ENCODE data around the gene FAM83B.
"Not testable (repeated sequence)": the region's sequence is repeated elsewhere in the genome, so short reads cannot be mapped to it uniquely, and the experiment has no call there.

FAM83B gene

GRCh38 chr6:54817236-54817635 is 29.3 kb upstream of the FAM83B start:
- no peak for FAIRE-seq
- DNase-seq (ENCODE audit: insufficient read length, low spot score), result no peak
- TF ChIP-seq TAF1 (IDR thresholded peaks at IDR 0.05; ENCODE audit: low read depth, low read length), result no peak
- TF ChIP-seq PAX5 (IDR thresholded peaks at IDR 0.05; ENCODE audit: insufficient read depth, low read length, severe bottlenecking), result no peak
- no peak for TF ChIP-seq SPI1 (IDR thresholded peaks at IDR 0.05; ENCODE audit: low read depth, low read length)
- no peak for TF ChIP-seq POLR2A (IDR thresholded peaks at IDR 0.05; ENCODE audit: low read depth, low read length)
- no peak for TF ChIP-seq POLR2AphosphoS5 (IDR thresholded peaks at IDR 0.05; ENCODE audit: low read depth, low read length)
- no peak for TF ChIP-seq POU2F2 (IDR thresholded peaks at IDR 0.05; ENCODE audit: low read depth, low read length)

- FAIRE-seq, result no peak
Measured at GRCh38 chr6:54817834-54818233, 28.7 kb upstream of the FAM83B start.

GRCh38 chr6:54824225-54824624 is 22.3 kb upstream of the FAM83B start:
- FAIRE-seq; DNase-seq (ENCODE audit: insufficient read length, low spot score): not testable (repeated sequence)

More at GRCh38 chr6:54817834-54818233, 28.7 kb upstream of the FAM83B start:
- DNase-seq (ENCODE audit: insufficient read length, low spot score), result no peak
- TF ChIP-seq POLR2AphosphoS5 (IDR thresholded peaks at IDR 0.05; ENCODE audit: low read depth, low read length), result no peak
- no peak for TF ChIP-seq SPI1 (IDR thresholded peaks at IDR 0.05; ENCODE audit: low read depth, low read length)
- no peak for TF ChIP-seq TAF1 (IDR thresholded peaks at IDR 0.05; ENCODE audit: low read depth, low read length)
- no peak for TF ChIP-seq POU2F2 (IDR thresholded peaks at IDR 0.05; ENCODE audit: low read depth, low read length)
- no peak for TF ChIP-seq PAX5 (IDR thresholded peaks at IDR 0.05; ENCODE audit: insufficient read depth, low read length, severe bottlenecking)
- no peak for TF ChIP-seq POLR2A (IDR thresholded peaks at IDR 0.05; ENCODE audit: low read depth, low read length)

GRCh38 chr6:54827010-54827409 is 19.6 kb upstream of the FAM83B start:
- no peak for FAIRE-seq
- DNase-seq (ENCODE audit: insufficient read length, low spot score), result no peak
- TF ChIP-seq POLR2AphosphoS5 (IDR thresholded peaks at IDR 0.05; ENCODE audit: low read depth, low read length) (no peak), POLR2A (IDR thresholded peaks at IDR 0.05; ENCODE audit: low read depth, low read length) (no peak), TAF1 (IDR thresholded peaks at IDR 0.05; ENCODE audit: low read depth, low read length) (no peak), PAX5 (IDR thresholded peaks at IDR 0.05; ENCODE audit: insufficient read depth, low read length, severe bottlenecking) (no peak), POU2F2 (IDR thresholded peaks at IDR 0.05; ENCODE audit: low read depth, low read length) (no peak), SPI1 (IDR thresholded peaks at IDR 0.05; ENCODE audit: low read depth, low read length) (no peak)

- FAIRE-seq (no peak), DNase-seq (ENCODE audit: insufficient read length, low spot score) (no peak)
- TF ChIP-seq SPI1 (IDR thresholded peaks at IDR 0.05; ENCODE audit: low read depth, low read length) (no peak), POLR2A (IDR thresholded peaks at IDR 0.05; ENCODE audit: low read depth, low read length) (no peak), TAF1 (IDR thresholded peaks at IDR 0.05; ENCODE audit: low read depth, low read length) (no peak), PAX5 (IDR thresholded peaks at IDR 0.05; ENCODE audit: insufficient read depth, low read length, severe bottlenecking) (no peak), POLR2AphosphoS5 (IDR thresholded peaks at IDR 0.05; ENCODE audit: low read depth, low read length) (no peak), POU2F2 (IDR thresholded peaks at IDR 0.05; ENCODE audit: low read depth, low read length) (no peak)
Measured at GRCh38 chr6:54830216-54830615, 16.4 kb upstream of the FAM83B start.

- TF ChIP-seq POLR2A (IDR thresholded peaks at IDR 0.05; ENCODE audit: low read depth, low read length) (no peak), TAF1 (IDR thresholded peaks at IDR 0.05; ENCODE audit: low read depth, low read length) (no peak), PAX5 (IDR thresholded peaks at IDR 0.05; ENCODE audit: insufficient read depth, low read length, severe bottlenecking) (no peak), POU2F2 (IDR thresholded peaks at IDR 0.05; ENCODE audit: low read depth, low read length) (no peak), SPI1 (IDR thresholded peaks at IDR 0.05; ENCODE audit: low read depth, low read length) (no peak), POLR2AphosphoS5 (IDR thresholded peaks at IDR 0.05; ENCODE audit: low read depth, low read length) (no peak)
- FAIRE-seq (no peak), DNase-seq (ENCODE audit: insufficient read length, low spot score) (no peak)
Measured at GRCh38 chr6:54835176-54835575, 11.4 kb upstream of the FAM83B start.

GRCh38 chr6:54846857-54847674 is 495 bp downstream of the FAM83B start:
- DNase-seq (ENCODE audit: insufficient read length, low spot score) (no peak), FAIRE-seq (no peak)
- TF ChIP-seq POU2F2 (IDR thresholded peaks at IDR 0.05; ENCODE audit: low read depth, low read length), result no peak

GRCh38 chr6:54847799-54848597 is 1.4 kb downstream of the FAM83B start:
- no peak for FAIRE-seq
- no peak for DNase-seq (ENCODE audit: insufficient read length, low spot score)
- no peak for TF ChIP-seq SPI1 (IDR thresholded peaks at IDR 0.05; ENCODE audit: low read depth, low read length)
- TF ChIP-seq PAX5 (IDR thresholded peaks at IDR 0.05; ENCODE audit: insufficient read depth, low read length, severe bottlenecking), result no peak
- no peak for TF ChIP-seq TAF1 (IDR thresholded peaks at IDR 0.05; ENCODE audit: low read depth, low read length)
- no peak for TF ChIP-seq POU2F2 (IDR thresholded peaks at IDR 0.05; ENCODE audit: low read depth, low read length)
- TF ChIP-seq POLR2AphosphoS5 (IDR thresholded peaks at IDR 0.05; ENCODE audit: low read depth, low read length), result no peak
- TF ChIP-seq POLR2A (IDR thresholded peaks at IDR 0.05; ENCODE audit: low read depth, low read length), result no peak

- FAIRE-seq (no peak), DNase-seq (ENCODE audit: insufficient read length, low spot score) (no peak)
- TF ChIP-seq SPI1 (IDR thresholded peaks at IDR 0.05; ENCODE audit: low read depth, low read length) (no peak), TAF1 (IDR thresholded peaks at IDR 0.05; ENCODE audit: low read depth, low read length) (no peak)
Measured at GRCh38 chr6:54850114-54850513, 3.5 kb downstream of the FAM83B start.

- DNase-seq (ENCODE audit: insufficient read length, low spot score) (no peak), FAIRE-seq (no peak)
- no peak for TF ChIP-seq POLR2AphosphoS5 (IDR thresholded peaks at IDR 0.05; ENCODE audit: low read depth, low read length)
- TF ChIP-seq PAX5 (IDR thresholded peaks at IDR 0.05; ENCODE audit: insufficient read depth, low read length, severe bottlenecking), result no peak
- no peak for TF ChIP-seq TAF1 (IDR thresholded peaks at IDR 0.05; ENCODE audit: low read depth, low read length)
- TF ChIP-seq SPI1 (IDR thresholded peaks at IDR 0.05; ENCODE audit: low read depth, low read length), result no peak
- no peak for TF ChIP-seq POU2F2 (IDR thresholded peaks at IDR 0.05; ENCODE audit: low read depth, low read length)
- no peak for TF ChIP-seq POLR2A (IDR thresholded peaks at IDR 0.05; ENCODE audit: low read depth, low read length)
Measured at GRCh38 chr6:54856129-54856528, 9.6 kb downstream of the FAM83B start.

Data from GM12891 (cell line).